HG02938 (cell line): ENCODE measurements around the gene WWOX.
"Not testable (repeated sequence)": the region's sequence is repeated elsewhere in the genome, so short reads cannot be mapped to it uniquely, and the experiment has no call there.

Experiments
- ATAC-seq: cut with Tn5 transposase; IDR thresholded peaks from one replicate; pipeline ENCODE4 v1.9.1; 2021; ENCODE audit warnings: mild to moderate bottlenecking, moderate library complexity; ENCODE audit not compliant: unreplicated experiment

Gene WWOX

DNA sequence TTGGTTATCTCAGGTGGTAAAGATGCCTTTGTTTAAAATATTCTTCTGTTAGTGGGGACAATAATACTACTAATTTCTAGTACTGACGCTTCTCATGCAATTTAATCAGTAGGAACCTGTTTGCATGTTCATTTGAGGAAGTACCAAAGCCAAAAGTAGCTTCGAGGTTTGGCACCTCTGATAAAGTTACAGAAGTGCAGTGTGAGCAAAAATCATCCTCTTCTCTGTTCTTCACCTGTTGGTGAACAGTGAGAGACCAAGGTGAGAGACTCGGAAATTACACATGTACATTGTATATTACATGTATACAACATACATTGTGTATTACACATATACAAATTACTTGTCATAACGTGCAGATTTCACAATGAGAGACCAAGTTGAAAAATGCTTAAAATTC lies 1096.5 kb downstream of the WWOX start:
- ATAC-seq = no peak

DNA sequence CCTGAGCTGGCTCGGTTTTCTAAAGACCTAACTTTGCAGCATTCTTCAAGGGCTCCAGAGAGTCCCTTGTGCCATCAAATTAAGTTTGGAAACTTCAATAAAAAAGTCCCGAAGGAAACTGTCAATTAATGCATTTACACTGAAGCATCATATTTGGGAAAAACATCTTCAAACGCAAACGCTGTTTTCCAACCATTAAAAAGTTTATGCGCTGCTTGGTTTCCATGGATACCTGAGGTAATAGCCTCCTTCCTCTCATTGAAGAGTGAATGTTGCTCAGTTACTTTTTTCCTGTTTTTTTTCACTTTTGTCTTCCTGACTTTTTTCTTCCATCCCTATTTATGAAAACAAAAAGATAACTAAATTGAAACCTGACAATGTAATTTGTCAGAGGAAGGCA lies 1102.0 kb downstream of the WWOX start:
- ATAC-seq = no peak

DNA sequence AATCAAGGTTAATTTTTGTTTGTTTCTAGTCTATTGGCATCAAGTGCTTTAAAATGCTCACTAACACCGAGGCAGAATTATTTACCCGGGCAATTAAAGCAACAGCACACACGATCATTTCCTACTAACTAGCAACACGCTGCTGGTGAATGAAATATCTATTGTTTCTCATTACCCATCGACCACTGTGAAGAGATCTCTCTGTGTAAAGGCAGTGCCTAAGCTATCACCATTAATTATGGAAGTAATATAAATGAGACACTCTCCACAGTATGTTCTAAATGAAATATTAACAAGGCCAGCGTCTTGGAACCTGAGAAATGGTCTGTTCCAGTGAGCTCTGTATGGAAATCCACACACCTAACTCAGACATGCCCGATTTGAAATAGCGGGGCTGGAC lies 1103.5 kb downstream of the WWOX start:
- ATAC-seq = no peak

DNA sequence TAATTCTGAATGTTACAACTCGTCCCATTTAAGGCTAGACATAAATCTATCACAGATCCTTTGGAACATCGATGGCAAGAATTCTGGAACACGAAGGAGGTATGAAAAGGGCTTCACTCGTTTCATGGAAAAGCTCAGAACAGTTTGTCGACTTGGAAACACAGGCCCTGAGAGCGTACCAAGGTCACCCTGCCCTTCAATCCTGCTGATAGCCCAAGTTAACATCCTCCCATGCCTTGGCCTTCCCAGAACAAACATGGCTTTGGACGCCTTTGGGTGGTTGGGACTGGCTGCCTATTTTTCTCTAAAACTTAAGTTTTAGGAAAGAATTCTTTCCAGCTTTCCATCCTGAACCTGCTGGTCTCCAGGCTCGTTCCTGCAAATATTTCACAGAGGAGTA lies 1105.0 kb downstream of the WWOX start:
- ATAC-seq = no peak

DNA sequence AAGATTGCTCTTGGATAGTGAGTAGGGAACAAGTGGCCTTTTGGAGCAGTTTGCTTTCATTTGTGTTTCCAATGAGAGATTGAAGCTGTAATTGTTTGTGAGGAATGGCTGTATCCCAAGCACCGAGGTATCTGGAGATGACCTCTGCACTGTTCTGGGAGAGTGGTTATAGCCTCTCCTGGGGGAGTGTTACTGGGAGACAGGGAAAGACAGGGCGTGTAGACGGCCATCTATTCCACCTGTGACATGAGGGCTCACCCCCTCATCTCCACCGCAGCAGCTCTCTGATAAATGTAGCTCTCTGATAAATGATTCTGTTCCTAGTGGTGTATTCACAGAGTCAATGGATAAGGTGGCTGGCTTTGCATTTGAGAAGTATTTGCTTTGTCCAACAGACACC lies 1107.4 kb downstream of the WWOX start:
- ATAC-seq = no peak

DNA sequence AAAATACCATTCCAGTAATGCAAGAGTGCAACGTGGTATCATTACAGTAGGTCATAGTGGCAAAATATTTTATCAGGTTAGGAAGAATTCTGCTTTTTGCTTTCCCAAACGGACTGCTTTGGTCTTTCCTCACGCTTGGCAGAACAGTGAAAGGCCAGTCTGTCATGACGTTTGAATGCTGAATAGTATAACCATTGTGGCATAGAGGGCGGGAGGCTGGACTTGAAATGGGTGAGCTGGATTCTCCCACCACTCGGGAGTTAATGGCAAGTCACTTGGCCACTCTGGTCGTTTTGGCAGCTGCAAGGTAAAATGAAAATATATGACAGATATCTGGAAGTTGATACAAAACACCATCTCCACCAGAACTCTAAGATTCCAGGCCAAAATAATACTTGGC lies 1109.9 kb downstream of the WWOX start:
- ATAC-seq = no peak

DNA sequence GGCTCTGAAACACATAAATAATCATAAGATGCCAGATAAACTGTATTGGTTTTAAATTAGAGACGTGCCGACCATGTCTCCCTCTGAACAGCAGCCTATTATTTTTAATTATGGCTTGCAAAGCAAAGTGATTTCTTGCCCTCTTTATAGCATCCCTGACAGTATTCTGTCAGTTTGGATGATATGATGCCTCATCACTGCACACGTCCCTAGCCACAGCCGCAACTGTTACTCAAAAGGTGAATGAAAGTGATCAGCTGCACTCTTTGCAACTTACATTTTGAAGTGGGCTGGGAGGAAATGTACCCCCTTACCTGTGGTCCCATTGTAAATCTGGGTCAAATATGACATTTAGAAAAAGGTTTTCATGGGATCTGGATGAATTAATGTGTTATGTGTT lies 1111.2 kb downstream of the WWOX start:
- no peak for ATAC-seq

DNA sequence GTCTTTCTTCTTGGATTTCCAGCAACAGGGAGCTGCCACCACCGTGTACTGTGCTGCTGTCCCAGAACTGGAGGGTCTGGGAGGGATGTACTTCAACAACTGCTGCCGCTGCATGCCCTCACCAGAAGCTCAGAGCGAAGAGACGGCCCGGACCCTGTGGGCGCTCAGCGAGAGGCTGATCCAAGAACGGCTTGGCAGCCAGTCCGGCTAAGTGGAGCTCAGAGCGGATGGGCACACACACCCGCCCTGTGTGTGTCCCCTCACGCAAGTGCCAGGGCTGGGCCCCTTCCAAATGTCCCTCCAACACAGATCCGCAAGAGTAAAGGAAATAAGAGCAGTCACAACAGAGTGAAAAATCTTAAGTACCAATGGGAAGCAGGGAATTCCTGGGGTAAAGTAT lies 1112.1 kb downstream of the WWOX start:
- ATAC-seq = no peak

DNA sequence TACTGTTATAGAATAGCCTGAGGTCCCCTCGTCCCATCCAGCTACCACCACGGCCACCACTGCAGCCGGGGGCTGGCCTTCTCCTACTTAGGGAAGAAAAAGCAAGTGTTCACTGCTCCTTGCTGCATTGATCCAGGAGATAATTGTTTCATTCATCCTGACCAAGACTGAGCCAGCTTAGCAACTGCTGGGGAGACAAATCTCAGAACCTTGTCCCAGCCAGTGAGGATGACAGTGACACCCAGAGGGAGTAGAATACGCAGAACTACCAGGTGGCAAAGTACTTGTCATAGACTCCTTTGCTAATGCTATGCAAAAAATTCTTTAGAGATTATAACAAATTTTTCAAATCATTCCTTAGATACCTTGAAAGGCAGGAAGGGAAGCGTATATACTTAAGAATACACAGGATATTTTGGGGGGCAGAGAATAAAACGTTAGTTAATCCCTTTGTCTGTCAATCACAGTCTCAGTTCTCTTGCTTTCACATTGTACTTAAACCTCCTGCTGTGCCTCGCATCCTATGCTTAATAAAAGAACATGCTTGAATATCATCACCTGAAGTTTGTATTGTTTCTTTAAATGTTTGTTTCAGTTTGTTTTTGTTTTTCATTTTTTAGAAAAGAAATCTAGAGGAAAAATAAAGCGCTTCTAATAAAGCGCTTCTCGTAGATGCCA lies 1112.8 kb downstream of the WWOX start:
- ATAC-seq = no peak

DNA sequence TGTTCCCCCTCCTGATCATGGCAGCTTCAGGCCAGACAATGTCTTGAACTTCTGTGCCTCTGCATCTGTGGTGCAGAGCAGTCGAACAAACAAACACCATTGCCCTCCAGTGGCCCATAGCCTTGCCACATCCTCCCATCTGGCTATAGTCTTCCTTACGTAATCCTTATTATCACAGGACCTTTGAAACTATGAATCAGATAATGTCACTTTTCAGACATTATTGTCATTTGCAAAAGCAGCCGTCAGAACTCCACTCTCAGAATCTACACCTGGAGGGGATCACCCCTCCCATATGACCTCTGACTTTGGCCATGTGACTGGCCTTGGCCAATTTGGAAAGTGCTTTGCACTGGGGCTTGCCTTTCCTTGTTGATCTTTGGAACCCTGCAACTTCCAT lies 1113.8 kb downstream of the WWOX start:
- ATAC-seq = no peak

DNA sequence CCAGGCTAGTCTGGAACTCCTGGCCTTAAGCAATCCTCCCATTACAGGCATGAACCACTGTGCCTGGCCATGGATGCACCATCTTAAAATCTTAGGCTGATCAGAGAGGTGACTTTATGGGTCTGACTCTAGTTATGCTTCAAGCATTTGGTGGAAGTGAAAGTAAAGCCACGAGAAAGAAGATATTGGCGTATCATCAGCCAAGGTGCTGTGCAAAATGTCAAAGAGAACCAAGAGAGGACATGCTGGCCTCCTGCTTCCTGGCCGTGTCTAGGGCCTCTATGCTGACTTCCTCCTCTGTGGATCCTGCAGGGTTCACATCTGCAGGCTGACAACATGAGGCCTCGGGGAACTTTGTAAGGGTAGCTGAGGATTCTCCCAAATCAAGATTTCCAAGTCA lies 1115.8 kb downstream of the WWOX start:
- no peak for ATAC-seq

DNA sequence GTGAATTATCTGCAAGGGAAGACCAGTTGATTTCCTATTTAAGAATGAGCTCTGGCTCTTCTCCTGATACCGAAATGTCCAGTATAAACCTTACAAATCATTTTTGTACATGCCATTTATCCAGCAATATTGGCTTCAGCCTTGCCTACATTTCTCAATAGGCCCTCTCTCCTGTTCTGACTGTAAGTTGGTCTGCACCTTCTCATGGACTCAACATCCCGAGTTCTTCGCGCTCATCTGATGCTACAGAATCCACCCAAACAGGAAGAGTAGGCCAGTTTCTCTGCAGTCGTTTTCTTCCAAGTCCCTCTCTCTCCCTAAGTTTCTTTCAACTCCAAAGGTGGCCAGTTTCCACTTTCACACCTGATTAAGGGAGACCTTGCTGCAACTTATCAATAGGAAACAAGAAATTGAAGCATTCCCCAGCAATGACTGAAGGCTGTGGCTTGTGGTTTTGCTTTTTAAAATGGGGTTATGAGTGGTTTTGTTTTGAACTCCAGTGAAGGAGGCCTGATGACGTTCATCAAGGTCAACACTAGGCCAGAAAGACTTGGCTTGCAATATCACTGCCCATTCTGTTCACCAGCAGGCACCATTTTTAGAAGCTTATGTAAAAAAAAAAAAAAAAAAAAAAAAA lies 1118.0 kb downstream of the WWOX start:
- no peak for ATAC-seq

DNA sequence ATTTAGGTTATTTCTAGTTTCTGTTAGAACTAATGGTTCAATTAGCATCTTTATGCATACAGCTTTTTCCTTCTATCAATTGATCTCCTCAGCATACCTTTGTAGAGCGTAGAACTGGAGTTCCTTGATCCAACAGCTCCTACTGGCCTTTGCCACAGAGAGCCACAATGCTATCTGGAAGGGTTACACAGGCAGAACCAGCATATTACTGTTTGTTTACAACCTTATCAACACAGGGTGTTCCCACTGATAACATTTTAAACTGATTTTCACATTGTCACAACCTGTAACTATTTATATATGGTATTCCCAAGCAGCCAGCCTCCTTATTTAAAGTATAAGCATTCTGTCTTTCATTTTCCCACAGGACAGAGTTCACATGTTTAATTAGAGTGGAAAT lies 1118.9 kb downstream of the WWOX start:
- no peak for ATAC-seq

DNA sequence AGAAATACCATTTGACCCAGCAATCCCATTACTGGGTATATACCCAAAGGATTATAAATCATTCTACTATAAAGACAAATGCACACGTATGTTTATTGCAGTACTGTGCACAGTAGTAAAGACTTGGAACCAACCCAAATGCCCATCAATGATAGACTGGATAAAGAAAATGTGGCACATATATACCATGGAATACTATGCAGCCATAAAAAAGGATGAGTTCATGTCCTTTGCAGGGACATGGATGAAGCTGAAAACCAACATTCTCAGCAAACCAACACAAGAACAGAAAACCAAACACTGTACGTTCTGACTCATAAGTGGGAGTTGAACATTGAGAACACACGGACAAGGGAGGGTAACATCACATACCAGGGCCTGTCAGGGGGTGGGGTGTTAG lies 1126.5 kb downstream of the WWOX start:
- not testable (repeated sequence) for ATAC-seq

DNA sequence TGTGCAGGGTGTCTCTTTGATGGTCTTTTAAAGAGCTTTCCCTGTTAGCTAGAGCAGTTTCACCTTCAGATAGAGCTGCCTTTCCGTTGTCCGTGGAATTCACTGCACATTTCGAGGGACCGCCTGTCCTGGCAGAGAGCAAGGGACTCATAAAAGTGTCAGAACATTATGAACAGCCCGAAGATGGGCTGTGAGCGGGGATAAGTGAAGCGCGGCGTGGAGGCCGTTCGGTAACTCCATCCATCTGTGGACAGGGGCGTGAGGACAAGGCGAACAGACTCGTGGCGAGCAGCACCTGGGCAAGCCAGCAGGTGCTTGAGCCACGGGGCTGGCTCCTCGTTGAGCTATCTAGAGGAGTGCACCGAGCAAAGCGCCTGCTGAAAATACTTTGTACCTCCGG lies 1129.9 kb downstream of the WWOX start:
- ATAC-seq = no peak

DNA sequence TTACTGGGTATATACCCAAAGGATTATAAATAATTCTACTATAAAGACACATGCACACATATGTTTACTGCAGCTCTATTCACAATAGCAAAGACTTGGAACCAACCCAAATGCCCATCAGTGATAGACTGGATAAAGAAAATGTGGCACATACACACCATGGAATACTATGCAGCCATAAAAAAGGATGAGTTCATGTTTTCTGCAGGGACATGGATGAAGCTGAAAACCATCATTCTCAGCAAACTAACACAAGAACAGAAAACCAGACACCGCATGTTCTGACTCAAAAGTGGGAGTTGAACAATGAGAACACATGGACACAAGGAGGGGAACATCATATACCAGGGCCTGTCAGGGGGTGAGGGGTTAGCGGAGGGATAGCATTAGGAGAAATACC lies 1146.2 kb downstream of the WWOX start:
- ATAC-seq = not testable (repeated sequence)

DNA sequence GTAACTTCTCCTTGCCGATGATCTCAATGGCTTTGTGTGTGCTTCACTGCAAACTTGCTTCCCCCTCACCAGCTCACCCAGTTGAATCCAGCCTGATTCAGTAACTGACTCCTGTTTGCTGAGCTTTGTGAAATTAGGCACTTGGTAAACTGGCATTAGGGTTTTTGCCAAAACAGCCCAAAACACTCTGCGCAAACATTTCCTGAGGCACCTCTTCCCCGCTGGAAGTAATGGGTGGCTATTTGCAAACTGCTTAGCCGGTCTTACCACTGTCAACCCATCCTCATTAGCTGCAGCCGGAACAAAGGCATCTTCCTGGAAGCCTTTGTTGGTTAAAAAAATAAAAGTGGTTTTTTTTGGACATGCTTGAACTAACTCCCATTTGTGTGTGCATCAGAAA lies 1147.9 kb downstream of the WWOX start:
- no peak for ATAC-seq

DNA sequence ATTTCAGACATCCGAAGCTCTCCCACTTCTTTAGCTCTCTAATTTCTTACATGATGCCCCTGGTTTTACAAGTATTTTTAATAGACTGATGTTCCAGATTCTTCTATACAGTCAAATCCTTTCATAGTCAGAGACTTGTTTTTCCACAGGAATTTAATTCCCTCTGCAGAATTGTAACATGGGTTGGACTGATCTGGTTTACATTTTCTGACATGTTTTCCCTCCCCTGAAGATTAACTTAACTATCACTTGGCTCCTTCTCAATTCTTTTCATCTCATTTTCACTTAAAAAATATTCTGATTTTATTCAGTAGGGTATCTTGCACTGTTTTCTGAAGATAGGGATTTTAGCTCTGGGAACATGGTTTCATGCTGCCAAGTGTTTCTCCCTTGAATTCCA lies 1148.9 kb downstream of the WWOX start:
- no peak for ATAC-seq

DNA sequence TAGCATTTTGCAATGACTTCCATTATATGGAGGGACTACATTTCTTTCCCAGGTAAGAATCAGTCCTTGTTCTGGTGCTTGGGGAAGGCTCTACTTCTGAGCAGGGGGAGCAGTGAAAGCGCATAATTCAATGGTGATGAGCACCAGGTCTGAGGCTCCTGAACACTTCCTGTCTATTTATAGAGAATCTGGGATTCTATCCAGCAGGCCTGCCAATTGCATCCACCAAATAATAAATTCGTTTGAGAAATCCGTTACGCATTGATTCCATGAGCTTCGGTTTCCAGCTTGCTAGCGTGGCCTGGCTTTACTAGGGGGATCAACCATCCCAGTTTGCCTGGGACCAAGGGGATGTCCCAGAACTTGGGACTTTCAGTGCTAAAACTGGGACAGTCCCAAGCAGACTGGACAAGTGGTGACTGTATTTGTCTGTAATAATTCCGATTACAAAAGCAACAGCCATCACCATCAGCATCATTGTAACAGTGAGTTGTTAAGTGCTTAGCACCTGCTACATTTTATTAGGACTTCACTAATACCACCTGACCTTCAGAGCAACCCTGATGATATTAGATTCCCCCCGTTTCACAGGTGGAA lies 1151.1 kb downstream of the WWOX start:
- no peak for ATAC-seq

DNA sequence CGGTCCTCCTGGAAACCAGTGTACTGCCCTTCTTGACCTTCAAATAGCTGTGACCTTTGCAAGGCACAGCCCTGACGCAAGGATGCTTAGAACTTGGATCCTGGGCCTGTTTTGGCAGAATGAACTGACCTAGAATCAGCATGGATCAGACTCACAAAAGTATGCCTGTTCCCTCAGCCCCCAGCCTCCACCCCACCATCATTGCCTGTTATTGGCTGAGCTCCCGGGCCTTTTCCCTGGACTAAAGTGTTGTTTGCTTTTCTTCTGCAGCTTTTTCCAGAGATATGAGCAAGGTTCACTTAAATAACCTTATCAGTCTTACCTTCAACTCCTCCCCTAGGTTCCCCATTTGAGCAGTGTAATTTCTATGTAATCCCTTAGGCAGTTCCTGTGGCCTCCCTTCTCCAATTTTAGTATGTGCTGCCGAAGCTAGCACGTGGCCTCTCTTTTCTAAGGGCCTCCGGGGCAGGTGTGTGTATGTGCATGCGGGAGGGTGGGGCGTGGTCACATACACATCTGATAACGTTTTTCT lies 1153.7 kb downstream of the WWOX start:
- no peak for ATAC-seq

DNA sequence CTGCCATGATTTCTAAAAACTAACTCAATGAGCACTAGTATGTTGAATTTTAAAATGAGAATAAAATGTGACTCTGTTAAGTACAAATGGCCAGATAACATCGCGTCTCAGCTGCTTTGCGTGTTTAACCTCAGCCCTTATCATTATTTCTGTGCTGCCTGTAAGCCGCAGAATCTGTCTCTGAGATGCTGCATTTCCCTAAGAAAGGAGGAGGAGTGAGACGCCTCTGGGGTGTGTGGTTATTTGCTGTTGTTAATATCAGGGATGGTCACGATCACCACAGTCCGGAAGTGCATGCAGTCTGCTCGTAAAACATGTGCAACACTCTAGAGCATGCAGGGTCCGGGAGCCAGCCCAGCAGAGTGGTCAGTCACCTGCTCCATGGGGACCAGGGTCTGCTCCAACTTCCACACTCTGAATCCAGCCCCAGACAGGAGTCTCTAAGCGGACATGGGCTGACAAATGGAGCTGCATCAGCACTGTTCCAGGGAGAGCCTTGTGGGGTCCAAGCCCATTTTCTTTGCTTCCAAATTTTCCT lies 1158.6 kb downstream of the WWOX start:
- no peak for ATAC-seq

DNA sequence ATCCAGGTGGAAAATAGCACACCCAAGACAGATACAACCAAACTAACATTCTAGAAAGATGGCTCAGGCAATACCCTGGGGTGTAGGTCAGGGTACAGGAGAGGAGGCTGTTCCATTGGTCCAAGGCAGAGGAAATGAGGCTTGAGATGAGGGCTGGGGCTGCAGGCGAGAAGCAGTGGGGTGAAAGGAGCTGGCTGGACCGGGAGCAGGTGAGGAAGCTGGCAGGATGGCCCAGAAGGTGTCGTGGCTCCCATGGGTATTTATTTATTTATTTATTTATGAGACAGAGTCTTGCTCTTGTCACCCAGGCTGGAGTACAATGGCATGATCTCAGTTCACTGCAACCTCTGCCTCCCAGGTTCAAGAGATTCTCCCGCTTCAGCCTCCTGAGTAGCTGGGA lies 1161.4 kb downstream of the WWOX start:
- not testable (repeated sequence) for ATAC-seq
